HG03135 (cell line): ENCODE measurements around the gene USP30.
"Not testable (repeated sequence)": the region's sequence is repeated elsewhere in the genome, so short reads cannot be mapped to it uniquely, and the experiment has no call there.

Experiments used
- ATAC-seq: cut with Tn5 transposase; IDR thresholded peaks from one replicate; pipeline ENCODE4 v1.9.1; 2021; ENCODE audit warnings: mild to moderate bottlenecking, moderate library complexity; ENCODE audit not compliant: unreplicated experiment

The USP30 gene

DNA sequence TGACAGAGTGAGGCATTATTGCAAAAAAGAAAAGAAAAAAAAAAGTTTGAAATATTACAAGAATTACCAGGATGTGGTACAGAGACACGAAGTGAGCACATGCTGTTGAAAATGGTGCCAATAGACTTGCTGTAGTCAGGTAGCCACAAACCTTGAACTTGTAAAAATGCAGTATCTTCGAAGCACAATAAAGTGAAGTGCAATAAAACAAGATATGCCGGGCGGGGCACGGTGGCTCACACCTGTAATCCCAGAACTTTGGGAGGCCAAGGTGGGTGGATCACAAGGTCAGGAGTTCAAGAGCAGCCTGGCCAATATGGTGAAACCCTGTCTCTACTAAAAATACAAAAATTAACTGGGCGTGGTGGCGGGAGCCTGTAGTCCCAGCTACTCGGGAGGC lies 2.6 kb upstream of the USP30 start:
- not testable (repeated sequence) for ATAC-seq

DNA sequence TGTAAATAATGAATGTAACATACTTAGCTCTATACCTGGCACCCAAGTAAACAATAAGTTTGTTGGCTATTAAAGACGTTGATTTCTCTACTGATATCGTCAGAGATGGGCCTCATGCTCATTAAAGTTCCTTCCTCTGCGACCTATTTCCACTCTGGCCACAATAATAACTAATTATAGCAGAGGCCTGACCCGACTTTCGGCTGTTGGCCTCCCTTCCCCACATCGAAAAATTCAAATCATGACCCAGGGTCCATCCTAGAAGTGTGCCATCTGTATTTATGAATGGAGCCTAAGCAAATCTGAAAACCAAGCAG lies 321 bp upstream of the USP30 start:
- ATAC-seq = no peak

DNA sequence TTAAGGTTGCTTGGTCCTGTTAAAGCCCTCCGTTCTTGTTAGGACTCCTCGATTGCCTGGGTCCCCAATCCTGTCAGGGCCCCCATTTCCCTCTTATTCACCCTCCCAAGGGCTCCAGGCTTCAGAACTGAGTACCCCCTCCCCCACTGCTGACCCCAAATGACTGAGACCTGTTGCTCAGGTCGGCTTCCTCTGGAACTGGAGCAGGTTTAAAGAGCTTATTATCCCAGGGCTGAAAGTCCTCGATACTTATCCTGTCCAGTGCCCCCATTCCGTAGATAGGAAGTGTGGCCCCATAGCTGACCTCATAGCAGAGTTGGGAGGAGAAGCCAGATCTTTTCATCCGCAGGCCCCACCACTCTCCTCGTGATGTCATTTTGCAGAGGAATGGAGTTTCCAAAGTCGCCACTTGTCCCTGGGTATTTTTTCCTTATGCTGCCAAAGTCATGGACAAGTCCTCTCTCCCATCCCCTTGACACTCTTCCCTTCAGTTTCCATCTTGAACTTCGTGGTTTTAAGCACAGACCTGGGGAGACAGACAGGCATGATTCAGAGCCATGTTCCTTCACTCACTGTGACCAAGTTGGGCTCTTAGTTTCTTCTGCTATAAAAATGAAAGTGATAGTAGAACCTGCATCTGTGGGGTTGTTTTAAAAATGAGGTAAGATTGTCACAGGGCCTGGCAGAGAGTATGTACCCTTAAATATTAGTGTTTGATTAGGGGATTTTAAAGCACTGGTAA lies 1.2 kb downstream of the USP30 start:
- ATAC-seq = peak; percentile 50

DNA sequence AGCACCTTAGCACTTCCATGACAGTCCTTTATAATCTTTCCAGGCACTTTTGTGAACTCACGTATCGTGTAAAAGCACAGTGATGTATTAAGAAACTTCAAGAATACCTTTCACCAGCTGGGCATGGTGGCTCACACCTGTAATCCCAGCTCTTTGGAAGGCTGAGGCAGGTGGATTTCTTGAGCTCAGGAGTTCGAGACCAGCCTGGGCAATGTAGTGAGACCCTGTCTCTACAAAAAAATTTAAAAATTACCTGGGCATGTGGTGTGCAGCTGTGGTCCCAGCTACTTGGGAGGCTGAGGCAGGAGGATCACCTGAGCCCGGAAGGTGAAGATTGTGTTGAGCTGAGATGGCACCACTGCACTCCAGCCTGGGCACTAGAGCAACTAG lies 1.7 kb downstream of the USP30 start:
- ATAC-seq = not testable (repeated sequence)

DNA sequence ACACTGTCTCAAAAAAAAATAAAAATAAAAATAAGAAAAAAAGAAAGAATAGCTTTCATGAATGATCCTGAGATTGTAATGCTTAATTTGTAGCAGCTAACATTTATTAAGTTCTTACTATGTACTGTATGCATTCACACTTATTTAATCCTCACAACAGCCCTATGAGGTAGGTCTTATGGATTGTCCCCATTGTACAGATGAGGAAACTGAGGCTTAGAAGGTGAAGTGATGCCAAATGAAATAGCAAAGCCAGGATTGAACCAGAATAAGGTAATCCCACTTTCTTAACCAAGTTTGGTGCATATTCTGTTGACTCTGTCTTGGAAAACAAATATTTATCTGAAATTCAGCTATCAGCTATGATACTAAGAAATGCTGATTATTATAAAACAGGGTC lies 2.1 kb downstream of the USP30 start:
- ATAC-seq = no peak

DNA sequence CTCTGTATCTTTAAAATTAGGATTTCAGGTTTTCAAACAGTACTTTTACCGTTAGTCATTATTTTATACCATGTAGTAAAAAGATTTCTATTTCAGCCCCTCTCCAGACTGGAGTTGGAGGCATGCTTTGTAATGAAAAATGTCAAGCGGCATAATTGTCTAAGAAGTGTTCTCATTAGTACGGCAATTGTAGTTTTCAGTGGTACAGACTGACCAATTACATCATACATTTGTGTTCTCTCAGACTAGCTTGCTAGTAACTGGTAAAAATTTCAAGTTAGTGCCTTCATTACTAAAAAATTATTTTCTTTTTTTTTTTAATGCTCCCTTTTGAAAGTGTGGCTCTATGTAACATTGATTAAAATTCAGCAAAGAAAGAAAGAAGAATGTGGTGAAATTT lies 4.5 kb downstream of the USP30 start:
- no peak for ATAC-seq

DNA sequence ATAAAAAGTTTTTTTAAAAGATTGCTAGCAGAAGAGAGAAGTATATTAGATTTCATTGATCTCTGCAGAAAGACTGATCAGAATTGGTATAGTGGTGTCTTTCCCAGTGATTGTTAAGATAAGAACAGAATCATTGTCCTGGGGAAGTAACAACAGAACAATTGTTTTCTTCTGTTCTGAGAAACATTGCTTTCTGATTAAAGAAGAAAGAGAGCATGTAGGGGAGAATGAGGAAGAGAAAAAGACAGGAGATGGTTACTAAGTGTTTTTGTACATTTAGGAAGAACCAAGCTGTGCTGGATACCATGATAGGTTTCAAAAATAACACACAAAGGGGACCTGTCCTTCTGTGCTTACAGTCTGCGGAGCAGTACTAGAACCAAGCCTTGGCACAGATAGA lies 5.0 kb downstream of the USP30 start:
- no peak for ATAC-seq

DNA sequence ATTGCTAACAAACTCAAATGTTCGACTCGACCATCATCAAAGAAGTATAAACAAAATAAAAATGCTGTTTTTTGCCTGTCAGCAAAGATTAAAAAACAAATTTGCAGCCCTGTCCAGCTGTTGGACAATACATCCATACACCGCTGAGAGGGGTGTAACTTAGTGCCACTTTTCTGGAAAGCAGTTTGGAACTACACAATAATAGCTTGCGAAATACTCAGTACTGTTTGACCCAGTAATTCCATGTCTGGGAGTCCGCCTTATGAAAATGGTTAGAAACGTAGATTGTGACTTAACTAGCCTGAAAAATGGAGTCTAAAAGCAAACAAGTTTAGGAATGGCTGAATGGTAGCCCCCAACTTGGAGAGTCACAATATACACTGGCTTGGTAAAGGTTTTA lies 6.4 kb downstream of the USP30 start:
- no peak for ATAC-seq

DNA sequence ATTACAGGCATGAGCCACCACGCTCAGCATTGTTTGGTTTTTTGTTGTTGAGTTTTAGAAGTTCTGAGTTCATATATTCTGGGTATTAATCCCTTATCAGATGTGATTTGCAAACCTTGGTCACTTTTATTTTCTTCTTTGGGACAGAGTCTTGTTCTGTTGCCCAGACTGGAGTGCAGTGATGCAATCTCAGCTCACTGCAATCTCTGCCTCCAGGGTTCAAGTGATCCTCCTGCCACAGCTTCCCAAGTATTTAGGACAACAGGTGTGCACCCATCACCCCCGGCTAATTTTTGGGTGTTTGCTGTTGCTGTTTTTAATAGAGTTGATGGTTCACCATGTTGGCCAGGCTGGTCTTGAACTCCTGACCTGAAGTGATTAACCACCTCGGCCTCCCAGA lies 11.8 kb downstream of the USP30 start:
- ATAC-seq = no peak

DNA sequence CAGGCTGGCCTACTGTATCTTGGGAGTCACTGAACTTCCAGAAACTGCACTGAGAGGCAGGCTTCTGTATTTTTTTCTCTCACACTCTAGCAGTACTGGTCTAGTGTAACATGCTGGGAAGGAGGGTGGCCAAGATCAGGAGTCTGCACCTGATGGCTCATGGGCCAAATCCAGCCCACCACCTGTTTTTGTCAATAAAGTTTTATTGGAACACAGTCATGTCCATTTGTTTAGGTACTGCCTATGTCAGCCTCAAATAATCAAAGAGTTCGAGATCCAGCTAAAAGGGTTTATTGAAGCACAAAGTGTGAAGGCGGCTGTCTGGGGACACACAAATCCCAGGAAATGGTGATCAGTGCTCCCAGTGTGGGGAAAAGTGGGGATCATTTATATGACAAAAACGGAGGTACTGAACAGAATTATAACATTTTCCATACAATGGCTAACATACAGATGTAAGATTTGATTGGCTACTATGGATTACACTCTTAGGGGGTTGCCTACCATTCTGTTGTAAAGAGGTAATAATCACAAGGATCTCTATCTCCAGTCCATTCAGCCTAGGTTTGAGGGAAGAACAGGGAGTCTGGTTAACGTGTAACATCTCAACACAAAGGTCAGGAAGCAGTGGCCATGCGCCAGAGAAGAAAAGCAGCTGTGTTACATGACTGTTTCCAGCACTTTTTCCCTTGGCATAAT lies 12.9 kb downstream of the USP30 start:
- no peak for ATAC-seq

DNA sequence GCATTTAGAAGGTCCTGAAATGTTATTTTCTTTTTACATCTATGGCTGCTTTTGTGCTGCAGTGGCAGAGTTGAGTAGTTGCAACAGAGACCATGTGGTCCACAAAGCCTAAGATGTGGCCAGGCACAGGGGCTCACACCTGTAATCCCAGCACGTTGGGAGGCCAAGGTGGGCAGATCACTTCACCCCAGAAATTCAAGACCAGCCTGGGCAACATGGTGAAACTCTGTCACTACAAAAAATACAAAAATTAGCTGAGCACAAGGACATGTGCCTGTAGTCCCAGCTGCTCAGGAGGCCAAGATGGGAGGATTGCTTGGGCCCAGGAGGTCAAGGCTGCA lies 13.4 kb downstream of the USP30 start:
- ATAC-seq = no peak

DNA sequence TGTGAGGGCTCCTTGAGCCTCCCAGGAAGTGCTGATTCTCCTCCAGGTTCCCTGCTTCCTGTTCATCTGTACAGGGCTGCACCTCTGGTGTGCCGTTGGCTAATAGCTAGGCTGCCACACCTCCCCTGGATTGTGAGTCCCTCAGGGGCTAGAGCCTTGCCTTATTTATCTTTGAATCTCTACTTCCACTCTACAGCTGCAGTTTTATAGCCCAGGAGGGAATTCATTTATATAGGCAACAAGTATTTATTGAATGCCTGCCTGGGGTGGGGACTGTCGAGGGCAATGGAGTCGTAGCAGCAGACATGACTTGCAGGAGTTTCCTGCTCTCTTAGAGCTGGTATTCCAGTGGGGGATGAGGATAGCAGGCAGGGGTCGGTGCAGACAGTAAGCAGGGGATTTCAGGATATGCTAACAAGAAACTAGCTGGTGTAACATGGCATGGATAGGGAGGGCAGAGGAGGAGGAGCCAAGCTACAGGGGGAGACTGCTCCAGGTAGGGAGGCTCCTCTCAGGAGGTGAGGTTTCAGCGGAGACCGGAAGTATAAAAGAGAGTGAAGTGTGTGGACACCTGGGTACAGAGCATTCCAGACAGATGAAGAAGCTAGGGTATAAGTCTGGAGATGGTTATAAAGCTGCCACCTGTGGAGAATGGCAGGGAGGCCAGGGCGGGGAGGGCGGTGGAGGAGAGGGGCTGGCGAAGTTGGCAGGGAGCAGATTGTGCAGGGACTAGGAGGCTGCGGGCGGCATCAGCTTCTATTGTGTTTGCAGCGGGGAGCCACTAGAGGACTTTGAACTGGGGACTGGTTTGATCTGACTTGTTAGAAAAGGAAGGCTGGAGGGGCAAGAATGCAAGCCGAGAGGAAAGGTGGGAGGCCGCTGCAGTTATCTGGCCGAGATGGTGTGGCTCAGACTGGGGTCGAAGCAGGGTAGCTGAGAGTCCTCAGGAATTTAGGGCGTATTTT lies 17.2 kb downstream of the USP30 start:
- ATAC-seq = no peak

DNA sequence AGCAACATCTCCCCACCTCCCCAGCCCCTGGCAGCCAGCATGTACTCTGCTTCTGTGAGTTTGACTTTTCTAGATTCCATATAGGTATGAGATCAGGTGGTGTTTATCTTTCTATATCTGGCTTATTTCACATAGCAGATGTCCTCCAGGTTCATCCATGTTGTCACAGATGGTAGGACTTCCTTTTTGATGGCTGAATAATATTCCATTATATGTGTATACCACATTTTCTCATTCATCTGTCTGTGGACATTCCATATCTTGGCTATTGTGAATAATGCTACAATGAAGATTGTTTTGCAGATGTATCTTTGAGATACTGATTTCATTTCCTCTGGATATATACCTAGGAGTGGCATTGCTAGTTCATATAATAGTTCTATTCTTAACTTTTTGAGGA lies 22.5 kb downstream of the USP30 start:
- no peak for ATAC-seq

DNA sequence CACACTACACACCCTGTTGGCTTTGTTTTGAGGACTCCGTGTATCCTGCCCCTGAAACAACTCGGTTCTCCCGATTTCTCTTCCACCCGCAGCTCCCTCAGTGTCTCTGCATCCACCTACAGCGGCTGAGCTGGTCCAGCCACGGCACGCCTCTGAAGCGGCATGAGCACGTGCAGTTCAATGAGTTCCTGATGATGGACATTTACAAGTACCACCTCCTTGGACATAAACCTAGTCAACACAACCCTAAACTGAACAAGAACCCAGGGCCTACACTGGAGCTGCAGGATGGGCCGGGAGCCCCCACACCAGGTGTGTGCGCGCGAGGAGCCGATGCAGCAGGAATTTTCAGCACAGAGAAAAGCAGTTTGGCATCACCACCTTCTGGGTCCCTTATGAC lies 30.4 kb downstream of the USP30 start:
- ATAC-seq = no peak

DNA sequence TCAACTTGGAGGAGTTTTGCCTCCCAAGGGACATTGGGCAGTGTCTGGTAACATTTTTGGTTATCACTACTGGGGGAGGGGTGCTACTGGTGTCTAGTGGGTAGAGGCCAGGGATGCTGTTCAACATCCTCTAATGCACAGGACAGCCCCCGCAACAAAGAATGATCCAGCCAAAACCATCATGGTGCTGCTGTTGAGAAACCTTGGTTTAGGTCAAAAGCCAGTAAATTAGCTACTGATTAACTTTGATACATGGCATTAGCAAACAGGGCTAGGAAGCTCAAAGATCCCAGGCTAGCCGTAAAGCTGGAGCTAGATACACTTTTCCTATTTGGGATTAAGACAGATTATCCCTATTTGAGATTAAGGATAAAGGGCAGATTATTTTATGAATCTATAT lies 32.0 kb downstream of the USP30 start:
- ATAC-seq = no peak

DNA sequence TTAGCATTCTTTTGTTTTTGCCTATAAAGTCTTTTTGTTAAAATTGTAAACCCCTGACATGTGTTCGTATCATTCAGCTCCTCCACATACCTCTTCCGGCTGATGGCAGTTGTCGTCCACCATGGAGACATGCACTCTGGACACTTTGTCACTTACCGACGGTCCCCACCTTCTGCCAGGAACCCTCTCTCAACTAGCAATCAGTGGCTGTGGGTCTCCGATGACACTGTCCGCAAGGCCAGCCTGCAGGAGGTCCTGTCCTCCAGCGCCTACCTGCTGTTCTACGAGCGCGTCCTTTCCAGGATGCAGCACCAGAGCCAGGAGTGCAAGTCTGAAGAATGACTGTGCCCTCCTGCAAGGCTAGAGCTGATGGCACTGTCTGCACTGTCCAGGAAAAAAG lies 33.2 kb downstream of the USP30 start:
- ATAC-seq = no peak

DNA sequence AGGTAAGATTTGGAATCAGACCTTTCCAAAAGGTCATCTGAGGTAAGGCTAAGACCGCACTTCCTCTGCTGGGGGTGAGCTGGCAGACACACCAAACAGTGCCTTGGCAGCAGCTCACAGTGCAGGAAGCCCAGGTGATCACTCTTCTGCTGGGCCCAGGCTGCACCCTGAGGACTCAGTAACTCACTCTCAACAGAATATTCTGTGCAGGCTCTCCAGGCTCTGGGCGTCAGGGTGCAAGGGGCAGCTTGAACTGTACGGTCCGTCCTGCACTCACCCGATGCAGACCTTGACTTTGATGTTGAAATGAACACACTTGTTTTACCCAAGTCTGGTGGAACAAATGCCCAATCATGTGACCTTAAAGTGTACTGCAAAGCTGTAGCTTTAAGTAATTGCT lies 34.9 kb downstream of the USP30 start:
- ATAC-seq = no peak

DNA sequence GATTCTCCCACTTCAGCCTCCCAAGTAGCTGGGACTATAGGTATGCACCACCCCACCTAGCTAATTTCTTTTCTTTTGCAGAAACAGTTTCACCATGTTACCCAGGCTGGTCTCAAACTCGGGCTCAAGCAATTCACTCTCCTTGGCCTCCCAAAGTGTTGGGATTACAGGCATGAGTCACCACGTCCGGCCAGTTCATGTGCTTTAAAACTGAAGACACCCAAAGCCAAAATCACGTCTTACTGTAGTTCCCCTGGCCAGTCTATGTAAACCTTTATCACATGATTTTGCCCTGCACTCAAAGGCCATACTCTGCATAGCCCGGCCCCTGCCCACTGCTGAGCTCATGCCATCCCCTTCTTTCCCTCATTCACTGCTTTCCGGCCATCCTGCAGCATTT lies 36.4 kb downstream of the USP30 start:
- no peak for ATAC-seq

DNA sequence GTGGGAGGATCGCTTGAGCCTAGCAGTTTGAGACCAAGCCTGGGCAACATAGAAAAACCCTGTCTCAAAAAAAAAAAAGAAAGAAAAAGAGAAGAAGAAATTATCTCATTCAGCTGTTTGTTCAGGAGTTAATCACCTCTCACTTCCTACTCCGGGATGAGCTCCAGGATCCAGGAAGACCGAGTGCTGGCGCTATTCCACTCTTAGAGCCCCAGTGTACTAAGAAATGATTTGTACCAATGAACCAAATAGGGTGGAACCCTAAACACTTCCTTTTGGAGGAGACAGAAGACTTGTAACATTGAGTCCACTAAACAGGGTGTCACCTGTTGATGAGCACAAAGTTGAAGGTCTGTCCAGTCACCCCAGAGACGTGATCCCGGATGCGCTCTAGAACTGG lies 37.3 kb downstream of the USP30 start:
- ATAC-seq = no peak

DNA sequence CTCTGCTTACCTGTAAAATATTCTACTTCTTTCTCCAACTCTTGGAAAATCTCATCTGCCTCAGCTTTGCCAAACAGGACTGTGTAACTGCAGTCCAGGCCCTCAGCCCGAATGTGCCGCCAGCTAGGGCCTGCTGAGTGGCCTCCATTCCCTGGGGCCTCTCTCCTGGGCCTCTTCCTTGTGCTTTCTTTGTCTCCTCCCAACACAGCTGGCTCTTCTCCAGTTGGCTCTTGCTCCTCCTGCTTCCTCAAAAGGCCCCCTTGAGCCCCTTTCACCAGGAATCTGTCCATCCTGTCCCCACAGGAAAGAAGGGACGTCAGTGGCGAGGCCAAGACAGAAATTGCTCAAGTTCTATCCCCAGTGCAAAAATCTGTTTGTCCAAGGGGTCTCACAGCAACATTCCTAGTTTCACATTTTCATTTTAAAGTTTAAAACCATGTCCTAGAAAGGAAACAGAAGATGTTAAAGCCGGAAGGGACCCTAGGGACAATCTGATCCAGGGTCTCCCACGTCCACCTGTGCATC lies 40.2 kb downstream of the USP30 start:
- ATAC-seq = no peak

DNA sequence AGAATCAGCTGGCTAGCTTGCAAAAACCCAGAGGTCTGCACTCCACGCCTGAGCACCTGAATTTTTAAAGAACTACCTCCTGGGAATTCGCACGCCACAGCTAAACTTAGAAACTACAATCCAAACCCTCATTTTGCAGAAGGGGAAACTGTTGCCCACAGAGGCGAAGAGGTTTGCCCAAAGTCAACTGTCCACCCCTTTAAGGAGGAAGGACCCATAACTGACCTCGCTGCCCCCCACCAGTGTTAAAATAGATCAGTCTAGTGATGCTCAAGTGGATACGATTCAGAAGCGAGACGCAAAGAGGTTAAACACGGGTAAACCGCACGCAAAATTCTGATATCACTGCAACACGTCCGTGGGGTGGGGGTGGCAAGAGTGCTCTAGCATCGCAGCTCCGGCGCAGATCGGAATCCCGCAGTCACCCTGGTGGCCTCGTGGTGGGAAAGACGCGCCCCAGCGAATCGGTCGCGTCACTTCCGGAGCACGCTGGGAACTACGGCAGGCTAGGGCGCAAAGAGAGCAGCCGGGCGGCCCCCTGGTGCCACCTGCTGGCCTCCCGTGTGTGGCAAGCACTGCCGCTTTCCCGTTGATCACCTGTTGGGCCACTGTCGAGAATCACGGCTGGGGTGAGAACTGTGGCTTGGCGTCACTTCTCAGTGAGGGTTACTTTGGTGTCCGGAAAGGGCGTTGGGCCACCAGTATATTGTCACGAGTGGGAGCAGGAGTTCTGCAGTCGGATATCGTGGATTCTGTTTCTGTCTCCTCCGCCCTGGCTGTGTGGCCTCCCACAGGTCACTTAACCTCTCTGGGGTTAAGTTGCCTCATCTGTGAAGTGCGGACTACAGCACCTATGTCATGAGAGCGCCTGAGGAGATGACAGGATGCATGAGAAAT lies 40.9 kb downstream of the USP30 start, which contains the start of gene ALKBH2:
Gene ALKBH2, minus strand, starts transcription at position 451 of the 897 bp plus-strand sequence. CDS start 686 bp downstream, outside the sequence.
- peak; percentile 63 for ATAC-seq
